ENCODE data around the gene MYADM. TPM values are rescaled to one million over a fixed set of nuclear protein-coding genes. Genes with fewer than 3 reads are reported as not detected.
A peak's percentile ranks its signal among the peaks of the same experiment; 100 is the strongest.

The MYADM gene
- total and polyA plus RNA-seq, 12 donors = 53.7 to 265 (median 127) TPM

DNA sequence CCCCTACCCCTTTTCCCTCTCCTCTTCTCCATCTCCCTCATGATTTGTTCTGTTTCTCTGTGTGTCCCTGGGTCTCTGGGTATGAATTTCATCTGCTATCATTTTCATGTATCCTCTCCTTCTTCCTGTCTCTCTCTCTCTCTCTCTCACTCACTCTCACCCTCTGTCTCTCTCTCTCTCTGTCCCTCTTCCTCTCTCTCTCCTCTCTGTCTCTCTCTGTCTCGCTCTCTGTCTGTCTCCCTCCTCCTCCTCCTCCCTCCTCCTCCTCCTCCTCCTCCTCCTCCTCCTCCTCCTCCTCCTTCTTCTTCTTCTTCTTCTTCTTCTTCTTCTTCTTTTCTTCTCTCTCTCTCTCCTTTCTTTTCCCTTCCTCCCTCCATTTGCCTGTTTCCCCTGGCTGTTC is 38.1 kb downstream of the MYADM start:
- intact Hi-C loops (cut with DNase I) = loop anchor here (2.0 to 10.0 kb wide), 3 partner anchors 61 to 119 kb away; no protein-coding TSS in a partner anchor
- Histone ChIP-seq H3K4me1 (peaks cover 0 to 26% (median 19%) of the 10 kb centered on the region in 9 donors), H3K4me3 (no peak overlapping the region), H3K9me3 (no peaks in the 10 kb centered on the region), H3K36me3 (no peaks in the 10 kb centered on the region), H3K27ac (no peak overlapping the region), H3K27me3 (peaks cover 19 to 88% (median 67%) of the 10 kb centered on the region in 7 donors)
- DNase-seq (no peak), ATAC-seq (no peak)
- TF ChIP-seq, protein P1, sequence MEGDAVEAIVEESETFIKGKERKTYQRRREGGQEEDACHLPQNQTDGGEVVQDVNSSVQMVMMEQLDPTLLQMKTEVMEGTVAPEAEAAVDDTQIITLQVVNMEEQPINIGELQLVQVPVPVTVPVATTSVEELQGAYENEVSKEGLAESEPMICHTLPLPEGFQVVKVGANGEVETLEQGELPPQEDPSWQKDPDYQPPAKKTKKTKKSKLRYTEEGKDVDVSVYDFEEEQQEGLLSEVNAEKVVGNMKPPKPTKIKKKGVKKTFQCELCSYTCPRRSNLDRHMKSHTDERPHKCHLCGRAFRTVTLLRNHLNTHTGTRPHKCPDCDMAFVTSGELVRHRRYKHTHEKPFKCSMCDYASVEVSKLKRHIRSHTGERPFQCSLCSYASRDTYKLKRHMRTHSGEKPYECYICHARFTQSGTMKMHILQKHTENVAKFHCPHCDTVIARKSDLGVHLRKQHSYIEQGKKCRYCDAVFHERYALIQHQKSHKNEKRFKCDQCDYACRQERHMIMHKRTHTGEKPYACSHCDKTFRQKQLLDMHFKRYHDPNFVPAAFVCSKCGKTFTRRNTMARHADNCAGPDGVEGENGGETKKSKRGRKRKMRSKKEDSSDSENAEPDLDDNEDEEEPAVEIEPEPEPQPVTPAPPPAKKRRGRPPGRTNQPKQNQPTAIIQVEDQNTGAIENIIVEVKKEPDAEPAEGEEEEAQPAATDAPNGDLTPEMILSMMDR (IDR thresholded peaks at IDR 0.05) = no peak
- 58 to 63% methylated on average over 1 of the region's 1 CpG for WGBS, 2 donors

DNA sequence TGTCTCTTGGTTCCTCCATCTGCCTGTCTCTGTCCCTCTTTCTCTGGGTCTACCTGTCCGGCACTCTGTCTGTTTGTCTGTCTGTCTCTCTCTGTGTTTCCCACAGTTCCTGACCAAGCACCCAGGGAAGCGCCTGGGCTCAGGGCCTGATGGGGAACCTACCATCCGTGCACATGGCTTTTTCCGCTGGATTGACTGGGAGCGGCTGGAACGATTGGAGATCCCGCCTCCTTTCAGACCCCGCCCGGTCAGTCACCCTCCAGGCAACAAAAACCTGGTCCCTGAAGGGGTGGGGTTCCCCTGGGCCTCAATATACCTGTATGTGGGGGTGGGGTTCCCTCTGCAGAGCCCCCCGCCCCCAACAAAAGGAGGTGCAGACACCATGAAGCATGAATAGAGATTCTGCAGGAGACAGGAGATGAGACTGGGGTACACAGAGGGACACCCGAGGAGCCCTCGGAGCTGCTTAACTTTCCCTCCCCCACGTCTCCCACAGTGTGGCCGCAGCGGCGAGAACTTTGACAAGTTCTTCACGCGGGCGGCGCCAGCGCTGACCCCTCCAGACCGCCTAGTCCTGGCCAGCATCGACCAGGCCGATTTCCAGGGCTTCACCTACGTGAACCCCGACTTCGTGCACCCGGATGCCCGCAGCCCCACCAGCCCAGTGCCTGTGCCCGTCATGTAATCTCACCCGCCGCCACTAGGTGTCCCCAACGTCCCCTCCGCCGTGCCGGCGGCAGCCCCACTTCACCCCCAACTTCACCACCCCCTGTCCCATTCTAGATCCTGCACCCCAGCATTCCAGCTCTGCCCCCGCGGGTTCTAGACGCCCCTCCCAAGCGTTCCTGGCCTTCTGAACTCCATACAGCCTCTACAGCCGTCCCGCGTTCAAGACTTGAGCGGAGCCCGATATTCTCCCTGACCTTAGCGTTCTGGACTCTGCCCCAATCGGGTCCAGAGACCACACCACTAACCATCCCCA is 38.8 kb downstream of the MYADM start:
- TF ChIP-seq, protein P1 (IDR thresholded peaks at IDR 0.05) = peak; percentile 51 to 93 (median 81)
- intact Hi-C loops (cut with DNase I) = loop anchor here (2.0 to 10.0 kb wide), 3 partner anchors 62 to 118 kb away; no protein-coding TSS in a partner anchor
- Histone ChIP-seq H3K4me3 (no peak overlapping the region), H3K27ac (no peak overlapping the region), H3K4me1 (peaks cover 0 to 26% (median 19%) of the 10 kb centered on the region in 9 donors), H3K36me3 (no peaks in the 10 kb centered on the region), H3K27me3 (peaks cover 19 to 92% (median 69%) of the 10 kb centered on the region in 7 donors), H3K9me3 (no peaks in the 10 kb centered on the region)
- DNase-seq (peak; percentile 18 to 59), ATAC-seq (peak in 7 of 8 donors; percentile 44 to 65 (median 58))
- WGBS, 2 donors = 9 to 14% methylated on average over 43 to 48 of the region's 48 CpGs

DNA sequence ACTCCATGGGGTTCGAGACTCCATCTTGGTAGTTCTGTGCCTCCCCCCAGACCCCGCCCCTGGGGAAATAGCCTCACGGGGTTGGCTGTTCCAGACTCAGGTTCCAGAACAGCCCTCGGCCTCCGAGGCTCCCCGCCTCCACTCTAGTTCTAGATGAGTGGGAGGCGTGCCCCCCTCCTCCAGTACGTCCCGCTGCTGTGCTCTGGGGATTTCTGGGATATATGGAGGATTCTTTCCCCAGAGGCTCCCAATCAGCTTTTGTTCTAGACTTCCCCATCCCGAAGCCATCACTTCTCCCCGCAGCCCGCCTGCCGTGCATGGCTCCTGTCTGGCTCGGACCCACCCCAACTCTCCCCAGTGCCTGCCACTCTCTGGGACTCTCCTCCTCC is 39.5 kb downstream of the MYADM start:
- H3K27ac ChIP-seq = no peak overlapping the region
- intact Hi-C loops (cut with DNase I) = loop anchor here (2.0 to 10.0 kb wide), 3 partner anchors 62 to 118 kb away; no protein-coding TSS in a partner anchor
- DNase-seq = no peak
- ATAC-seq = no peak
- H3K27me3 ChIP-seq = peaks cover 19 to 95% (median 69%) of the 10 kb centered on the region in 7 donors
- H3K9me3 ChIP-seq = no peaks in the 10 kb centered on the region
- WGBS, 2 donors = 22 to 26% methylated on average over 14 of the region's 14 CpGs
- no peak overlapping the region for H3K4me3 ChIP-seq
- no peaks in the 10 kb centered on the region for H3K36me3 ChIP-seq
- H3K4me1 ChIP-seq = peaks cover 0 to 26% (median 19%) of the 10 kb centered on the region in 9 donors
- TF ChIP-seq, protein P1 (IDR thresholded peaks at IDR 0.05) = no peak

DNA sequence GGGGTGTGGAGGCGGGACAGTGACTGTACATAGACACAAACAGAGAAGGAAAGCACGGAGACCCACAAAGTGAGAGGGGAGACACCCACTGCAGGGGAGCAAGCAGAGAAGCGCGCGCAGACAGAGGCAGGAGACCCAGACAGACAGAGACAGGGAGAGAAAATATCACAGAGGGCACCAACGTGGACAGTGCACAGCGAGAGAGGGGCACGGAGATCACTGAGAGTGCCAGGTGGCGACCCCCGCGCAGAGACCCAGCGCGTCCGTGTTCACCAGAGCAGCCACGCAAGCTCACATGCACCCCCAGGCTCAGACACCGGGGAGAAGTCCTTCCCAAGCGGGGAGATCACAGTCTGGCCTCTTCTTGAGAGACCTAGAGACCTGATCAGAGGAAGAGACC is 40.0 kb downstream of the MYADM start:
- Histone ChIP-seq H3K36me3 (no peaks in the 10 kb centered on the region), H3K27ac (no peak overlapping the region), H3K9me3 (no peaks in the 10 kb centered on the region), H3K27me3 (peaks cover 20 to 95% (median 74%) of the 10 kb centered on the region in 7 donors), H3K4me1 (peaks cover 0 to 26% (median 19%) of the 10 kb centered on the region in 9 donors), H3K4me3 (no peak overlapping the region)
- DNase-seq (no peak), ATAC-seq (peak in 2 of 8 donors; percentile 14 to 15)
- intact Hi-C loops (cut with DNase I) = loop anchor here (2.0 to 10.0 kb wide), 4 partner anchors 31 to 117 kb away; no protein-coding TSS in a partner anchor
- WGBS, 2 donors = 8 to 15% methylated on average over 17 of the region's 17 CpGs
- TF ChIP-seq, protein P1 (IDR thresholded peaks at IDR 0.05) = no peak

Measured in heart right ventricle (tissue), 16 donors.